ENCODE measurements around the gene ST6GAL1. TPM values are rescaled to one million over a fixed set of nuclear protein-coding genes. Genes with fewer than 3 reads are reported as not detected.

ST6GAL1 gene
- total and polyA plus RNA-seq, 2 experiments from 2014 or later, result 64.3 to 123 TPM

DNA sequence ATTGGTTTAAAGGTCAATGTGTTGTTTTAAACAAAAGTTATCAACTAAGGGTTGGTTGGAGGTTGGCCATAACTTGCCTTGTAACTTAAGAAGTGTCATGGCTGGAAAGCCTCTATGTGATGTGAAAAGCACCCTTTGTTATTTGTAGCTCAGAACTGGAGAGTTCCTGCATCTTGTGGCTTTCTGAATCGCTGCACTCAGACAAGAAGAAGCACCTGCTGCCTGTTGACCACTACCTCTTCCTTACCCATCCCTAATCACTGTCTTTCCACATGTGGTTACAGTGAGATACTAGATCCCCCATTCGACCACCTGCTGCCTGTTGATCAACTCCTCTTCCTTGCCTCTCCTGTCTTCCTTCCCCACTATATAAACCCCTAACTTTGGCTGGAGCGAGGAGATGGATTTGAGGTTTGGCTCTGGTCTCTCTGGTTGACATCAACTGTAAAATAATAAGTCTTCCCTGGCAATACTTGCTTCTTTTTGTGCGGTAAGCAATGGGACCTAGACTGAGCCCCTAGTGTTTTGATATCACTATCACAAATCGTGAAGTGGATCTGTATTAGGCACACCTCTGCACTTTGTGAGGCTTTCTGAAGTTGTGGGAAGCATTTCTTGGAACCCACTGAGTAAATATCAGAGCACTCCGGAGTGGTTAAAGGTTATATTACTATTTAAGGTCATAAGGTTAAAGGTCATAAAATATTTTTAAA, 195.1 kb downstream of the ST6GAL1 start:
- no peak for DNase-seq (ENCODE audit: low read depth in 1 of 2, low spot score in 1 of 2)
- Histone ChIP-seq H3K27me3 (no peaks in the 10 kb centered on the region), H3K27ac (no peak overlapping the region), H3K36me3 (no peaks in the 10 kb centered on the region), H3K9me3 (ENCODE audit: low read depth) (no peaks in the 10 kb centered on the region), H3K4me1 (ENCODE audit: low read depth) (no peaks in the 10 kb centered on the region), H3K4me3 (no peak overlapping the region)
- no peak for TF ChIP-seq CTCF (IDR thresholded peaks at IDR 0.05; ENCODE audit: low read depth, low read length)

Other genes with a start within 250 kb of the ST6GAL1 start
- not detected in 2 replicates for gene KNG1, start 213.2 kb upstream of the ST6GAL1 start, total RNA-seq
- gene KNG1, start 213.2 kb upstream of the ST6GAL1 start, polyA plus RNA-seq, result not detected in 2 replicates
- gene EIF4A2, start 146.9 kb upstream of the ST6GAL1 start, total RNA-seq, result 621 and 911 TPM in 2 replicates
- 359 and 471 TPM in 2 replicates for gene EIF4A2, start 146.9 kb upstream of the ST6GAL1 start, polyA plus RNA-seq
- 23.0 and 37.5 TPM in 2 replicates for gene RFC4, start 124.0 kb upstream of the ST6GAL1 start, total RNA-seq
- 34.0 and 47.4 TPM in 2 replicates for gene RFC4, start 124.0 kb upstream of the ST6GAL1 start, polyA plus RNA-seq
- gene ADIPOQ, start 87.8 kb upstream of the ST6GAL1 start, total RNA-seq, result not detected in 2 replicates
- gene ADIPOQ, start 87.8 kb upstream of the ST6GAL1 start, polyA plus RNA-seq, result not detected in 2 replicates
- 29.7 and 56.2 TPM in 2 replicates for gene RPL39L, start 209.0 kb downstream of the ST6GAL1 start, total RNA-seq
- 24.8 and 59.8 TPM in 2 replicates for gene RPL39L, start 209.0 kb downstream of the ST6GAL1 start, polyA plus RNA-seq